Dendritic cell treated with granulocyte-macrophage colony-stimulating factor and Interleukin-4, amounts not matched to agents 40 ng/mL and 50 ng/mL, for 4 days (primary cell): Measurements from ENCODE around the gene ZBTB21.

Source experiments
- H3K27ac Mint-ChIP-seq: one replicate; pipeline ENCODE4 v1.8.0; 2022; ENCODE audit warnings: mild to moderate bottlenecking, mixed read lengths
- H3K27me3 Mint-ChIP-seq: one replicate; pipeline ENCODE4 v1.8.0; 2022; ENCODE audit warnings: mild to moderate bottlenecking, mixed read lengths
- H3K36me3 Mint-ChIP-seq: one replicate; pipeline ENCODE4 v1.8.0; 2022; ENCODE audit warnings: low read depth, mixed read lengths
- H3K4me1 Mint-ChIP-seq: one replicate; pipeline ENCODE4 v1.8.0; 2022; ENCODE audit warnings: low read depth, mixed read lengths
- H3K4me3 Mint-ChIP-seq: one replicate; pipeline ENCODE4 v1.8.0; 2022; ENCODE audit warnings: mild to moderate bottlenecking, moderate library complexity, mixed read lengths
- H3K9me3 Mint-ChIP-seq: one replicate; pipeline ENCODE4 v1.8.0; 2022; ENCODE audit warnings: mixed read lengths
- intact Hi-C: fragments of 100-400 bp; cut with micrococcal nuclease; formaldehyde crosslinking; loops from one replicate; pipeline ENCODE4 v1.15.0; 2022

Gene ZBTB21

DNA sequence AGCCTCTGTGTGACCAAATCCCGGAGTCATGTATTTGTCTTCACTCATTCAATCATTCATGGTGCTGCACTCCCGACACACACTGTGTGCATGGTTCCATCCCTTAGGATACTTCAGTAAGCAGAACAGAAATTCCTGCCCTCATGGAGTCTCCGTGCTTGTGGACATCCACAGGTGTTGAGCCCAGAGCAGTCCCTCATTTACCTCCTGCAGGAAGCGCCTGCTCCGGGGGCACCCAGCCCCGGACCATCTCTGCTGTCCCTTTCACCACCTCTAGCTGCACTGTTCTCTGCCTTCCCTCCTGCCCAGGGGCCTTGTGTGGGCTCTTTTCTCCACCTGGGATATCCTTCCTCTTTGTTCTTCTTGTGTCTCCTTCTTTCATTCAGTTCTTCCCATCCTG is 9.5 kb upstream of the ZBTB21 start:
- peaks cover 7% of the 10 kb centered on the region for H3K4me1 Mint-ChIP-seq
- no peak overlapping the region for H3K4me3 Mint-ChIP-seq
- peaks cover 20% of the 10 kb centered on the region for H3K27me3 Mint-ChIP-seq
- peaks cover 5% of the 10 kb centered on the region for H3K9me3 Mint-ChIP-seq
- H3K27ac Mint-ChIP-seq: no peak overlapping the region
- intact Hi-C loops: loop anchor here (5.0 kb wide), 1 partner anchor 38 kb away; no protein-coding TSS in a partner anchor
- H3K36me3 Mint-ChIP-seq: no peaks in the 10 kb centered on the region

DNA sequence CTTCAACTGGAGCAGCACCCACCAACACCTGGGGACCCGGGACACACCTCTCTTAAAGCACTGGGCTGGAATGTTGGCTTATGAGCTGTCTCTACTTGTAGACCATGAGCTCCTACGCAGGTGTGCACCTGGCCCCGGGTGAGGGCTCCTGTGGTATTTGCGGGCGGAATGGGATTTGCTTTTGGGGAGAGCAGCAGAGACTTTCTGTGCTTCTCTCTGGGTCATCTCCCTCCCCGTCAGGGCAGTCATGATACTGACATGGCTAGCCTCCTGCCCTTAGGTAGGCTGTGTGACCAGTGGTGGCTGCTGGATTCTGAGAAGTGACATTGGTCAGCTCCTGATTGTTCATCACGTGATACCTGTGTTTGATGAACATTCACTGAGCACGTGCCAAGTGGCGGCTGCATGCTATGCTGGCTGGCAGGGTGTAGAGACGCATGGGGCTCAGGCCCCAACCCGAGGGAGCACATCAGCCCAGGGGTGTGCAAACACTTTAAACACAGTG is 9.0 kb upstream of the ZBTB21 start:
- Mint-ChIP-seq H3K36me3 (no peaks in the 10 kb centered on the region), H3K27ac (no peak overlapping the region), H3K9me3 (peaks cover 9% of the 10 kb centered on the region), H3K4me3 (no peak overlapping the region), H3K4me1 (peaks cover 5% of the 10 kb centered on the region), H3K27me3 (peaks cover 15% of the 10 kb centered on the region)
- intact Hi-C loops: no loop called here

DNA sequence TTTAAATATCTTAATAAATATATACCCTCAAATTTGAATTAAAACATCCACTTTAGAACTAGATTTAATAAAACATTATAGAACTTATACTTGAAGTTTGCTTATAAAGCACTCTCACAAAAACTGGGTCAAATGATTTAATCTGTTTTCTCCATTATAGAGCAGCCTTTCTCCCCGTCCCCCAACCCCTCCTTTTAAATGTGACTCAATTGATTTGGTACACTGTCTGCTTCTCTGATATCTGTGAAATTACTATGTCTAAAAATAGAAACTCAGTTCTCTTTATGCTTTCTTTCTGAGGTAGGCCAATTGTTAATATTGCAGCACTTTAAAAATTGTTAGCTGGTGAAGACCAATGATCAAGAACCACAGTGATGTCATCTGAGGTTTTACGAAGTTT is 6.9 kb upstream of the ZBTB21 start:
- peaks cover 9% of the 10 kb centered on the region for H3K9me3 Mint-ChIP-seq
- H3K4me3 Mint-ChIP-seq: no peak overlapping the region
- peaks cover 13% of the 10 kb centered on the region for H3K4me1 Mint-ChIP-seq
- H3K36me3 Mint-ChIP-seq: no peaks in the 10 kb centered on the region
- H3K27ac Mint-ChIP-seq: no peak overlapping the region
- peaks cover 24% of the 10 kb centered on the region for H3K27me3 Mint-ChIP-seq
- intact Hi-C loops: no loop called here

DNA sequence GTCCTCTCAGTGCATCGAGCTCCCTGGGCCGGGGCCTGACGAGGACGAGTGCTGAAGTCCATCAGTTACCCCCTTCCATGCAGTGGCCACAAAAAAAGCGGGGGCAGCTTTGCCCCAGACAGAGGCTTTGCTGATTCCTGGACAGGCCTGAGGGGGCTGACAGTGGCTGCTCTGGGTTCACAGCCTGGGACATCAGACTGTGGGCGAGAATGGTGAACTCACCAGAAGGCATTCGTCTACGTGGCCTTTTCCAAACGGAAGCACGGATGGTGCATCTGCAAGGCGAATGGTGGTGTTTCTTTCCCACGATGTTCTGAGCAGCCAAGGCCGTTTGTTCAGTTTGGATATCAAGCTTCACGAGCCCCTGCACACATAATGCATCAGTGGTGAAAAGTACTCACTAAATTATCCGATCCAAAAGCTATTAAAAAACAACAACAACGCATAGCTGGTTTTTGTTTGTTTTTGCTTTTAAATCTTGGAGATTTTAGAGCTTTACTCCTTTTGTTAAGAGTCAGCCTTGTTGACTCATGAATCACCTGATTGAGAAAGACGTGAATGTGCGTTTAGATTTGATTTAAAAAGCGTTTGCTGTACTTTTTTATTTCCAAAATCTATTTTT is 6.3 kb upstream of the ZBTB21 start:
- peaks cover 11% of the 10 kb centered on the region for H3K4me1 Mint-ChIP-seq
- no peak overlapping the region for H3K4me3 Mint-ChIP-seq
- H3K9me3 Mint-ChIP-seq: peaks cover 9% of the 10 kb centered on the region
- H3K36me3 Mint-ChIP-seq: no peaks in the 10 kb centered on the region
- H3K27me3 Mint-ChIP-seq: peaks cover 22% of the 10 kb centered on the region
- H3K27ac Mint-ChIP-seq: no peak overlapping the region
- intact Hi-C loops: no loop called here

DNA sequence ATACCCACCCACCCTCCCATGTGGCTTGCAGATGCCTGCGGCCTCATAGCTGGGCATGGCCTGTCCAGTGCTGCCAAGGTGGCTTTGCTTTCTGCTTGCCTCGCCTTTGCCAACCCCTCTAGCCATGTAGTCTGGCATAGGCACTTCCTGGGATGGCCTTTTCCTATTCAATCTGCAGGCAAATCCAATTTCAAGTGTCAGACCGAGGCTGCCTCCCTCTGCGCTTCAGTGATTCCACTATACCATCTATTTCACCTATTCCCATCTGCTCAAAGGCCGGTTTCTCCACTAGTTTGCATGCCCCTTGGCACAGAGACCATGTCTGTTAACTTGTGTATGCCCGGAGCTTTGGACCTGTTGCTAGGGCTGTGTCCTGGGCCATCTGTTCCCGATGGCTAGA is 3.8 kb upstream of the ZBTB21 start:
- Mint-ChIP-seq H3K27ac (no peak overlapping the region), H3K27me3 (peaks cover 20% of the 10 kb centered on the region), H3K36me3 (peaks cover 7% of the 10 kb centered on the region), H3K9me3 (peaks cover 9% of the 10 kb centered on the region), H3K4me3 (no peak overlapping the region), H3K4me1 (peaks cover 8% of the 10 kb centered on the region)
- intact Hi-C loops: loop anchor here (5.0 kb wide), 2 partner anchors 48 to 68 kb away; no protein-coding TSS in a partner anchor

DNA sequence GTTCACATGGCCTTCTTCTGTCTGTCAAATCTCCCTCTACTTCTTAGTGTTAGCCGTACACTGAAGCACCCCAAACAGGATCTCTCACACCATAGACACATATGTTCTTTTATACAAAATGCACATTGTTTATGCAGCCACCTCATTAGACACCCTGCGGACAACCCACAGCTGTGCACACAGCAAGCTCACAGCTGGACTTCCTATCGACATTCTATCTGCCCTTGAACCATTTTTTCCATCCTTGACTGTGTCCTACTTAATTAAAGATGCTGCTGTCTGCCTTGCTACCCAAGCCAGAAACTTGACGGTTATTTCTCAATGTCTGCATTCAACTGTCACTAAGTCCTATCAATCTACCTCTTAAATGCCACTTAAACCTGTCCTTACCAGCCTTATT is 3.2 kb upstream of the ZBTB21 start:
- intact Hi-C loops: loop anchor here (5.0 kb wide), 2 partner anchors 49 to 69 kb away; no protein-coding TSS in a partner anchor
- H3K4me1 Mint-ChIP-seq: peaks cover 8% of the 10 kb centered on the region
- H3K9me3 Mint-ChIP-seq: peaks cover 9% of the 10 kb centered on the region
- no peak overlapping the region for H3K4me3 Mint-ChIP-seq
- no peak overlapping the region for H3K27ac Mint-ChIP-seq
- peaks cover 7% of the 10 kb centered on the region for H3K36me3 Mint-ChIP-seq
- H3K27me3 Mint-ChIP-seq: peaks cover 22% of the 10 kb centered on the region

DNA sequence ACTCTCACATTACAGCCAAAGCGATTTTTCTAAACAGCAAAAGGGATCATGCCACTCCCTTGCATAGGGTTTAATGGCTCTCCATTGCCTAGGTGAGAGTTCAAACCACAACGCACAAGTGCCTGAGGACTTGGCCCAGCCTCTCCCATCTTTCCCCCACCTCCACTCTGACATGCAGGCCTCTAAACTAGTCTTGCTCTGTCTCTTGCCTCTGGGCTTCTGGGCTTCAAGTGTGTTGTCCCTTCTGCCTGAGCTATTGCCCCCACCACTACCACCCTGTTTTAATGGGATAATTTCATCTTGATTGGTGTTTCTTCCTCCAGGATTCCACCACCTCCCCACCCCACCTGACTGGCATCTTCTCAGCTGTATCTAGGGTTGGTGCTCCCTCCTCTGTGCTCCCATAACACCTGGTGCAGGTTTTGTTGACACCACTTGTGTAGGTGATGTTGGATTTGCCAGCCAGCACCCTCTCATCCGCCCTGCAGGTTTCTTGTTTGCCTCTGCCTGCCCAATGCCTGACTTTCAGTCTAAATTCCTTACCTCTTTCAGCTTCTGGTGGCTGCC is 2.7 kb upstream of the ZBTB21 start:
- no peak overlapping the region for H3K4me3 Mint-ChIP-seq
- H3K27me3 Mint-ChIP-seq: peaks cover 22% of the 10 kb centered on the region
- peaks cover 11% of the 10 kb centered on the region for H3K4me1 Mint-ChIP-seq
- H3K9me3 Mint-ChIP-seq: peaks cover 9% of the 10 kb centered on the region
- H3K36me3 Mint-ChIP-seq: peaks cover 11% of the 10 kb centered on the region
- intact Hi-C loops: loop anchor here (5.0 kb wide), 2 partner anchors 49 to 69 kb away; no protein-coding TSS in a partner anchor
- H3K27ac Mint-ChIP-seq: no peak overlapping the region

DNA sequence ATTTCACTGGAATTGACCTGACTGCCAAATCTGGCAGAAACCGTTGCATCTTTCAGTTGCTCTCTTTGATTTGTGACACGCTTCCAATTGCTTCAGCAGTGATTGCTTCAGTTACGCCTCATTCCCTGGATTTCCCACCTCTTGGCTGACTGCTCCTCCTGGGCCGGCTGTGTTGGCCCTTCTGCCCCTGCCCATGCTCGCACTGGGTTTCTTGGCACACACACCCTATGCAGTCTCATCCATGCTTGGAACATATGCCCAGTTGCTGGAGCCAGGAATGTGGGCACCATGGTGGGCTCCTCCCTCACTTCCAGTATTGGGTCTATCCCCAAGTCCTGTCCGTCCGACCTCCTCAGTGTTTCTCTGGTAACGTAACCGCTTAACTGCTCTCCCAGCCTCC is 2.2 kb upstream of the ZBTB21 start:
- Mint-ChIP-seq H3K9me3 (peaks cover 9% of the 10 kb centered on the region), H3K36me3 (peaks cover 16% of the 10 kb centered on the region), H3K4me1 (peaks cover 16% of the 10 kb centered on the region), H3K27ac (no peak overlapping the region), H3K4me3 (no peak overlapping the region), H3K27me3 (peaks cover 22% of the 10 kb centered on the region)
- intact Hi-C loops: loop anchor here (5.0 kb wide), 2 partner anchors 50 to 70 kb away; no protein-coding TSS in a partner anchor

DNA sequence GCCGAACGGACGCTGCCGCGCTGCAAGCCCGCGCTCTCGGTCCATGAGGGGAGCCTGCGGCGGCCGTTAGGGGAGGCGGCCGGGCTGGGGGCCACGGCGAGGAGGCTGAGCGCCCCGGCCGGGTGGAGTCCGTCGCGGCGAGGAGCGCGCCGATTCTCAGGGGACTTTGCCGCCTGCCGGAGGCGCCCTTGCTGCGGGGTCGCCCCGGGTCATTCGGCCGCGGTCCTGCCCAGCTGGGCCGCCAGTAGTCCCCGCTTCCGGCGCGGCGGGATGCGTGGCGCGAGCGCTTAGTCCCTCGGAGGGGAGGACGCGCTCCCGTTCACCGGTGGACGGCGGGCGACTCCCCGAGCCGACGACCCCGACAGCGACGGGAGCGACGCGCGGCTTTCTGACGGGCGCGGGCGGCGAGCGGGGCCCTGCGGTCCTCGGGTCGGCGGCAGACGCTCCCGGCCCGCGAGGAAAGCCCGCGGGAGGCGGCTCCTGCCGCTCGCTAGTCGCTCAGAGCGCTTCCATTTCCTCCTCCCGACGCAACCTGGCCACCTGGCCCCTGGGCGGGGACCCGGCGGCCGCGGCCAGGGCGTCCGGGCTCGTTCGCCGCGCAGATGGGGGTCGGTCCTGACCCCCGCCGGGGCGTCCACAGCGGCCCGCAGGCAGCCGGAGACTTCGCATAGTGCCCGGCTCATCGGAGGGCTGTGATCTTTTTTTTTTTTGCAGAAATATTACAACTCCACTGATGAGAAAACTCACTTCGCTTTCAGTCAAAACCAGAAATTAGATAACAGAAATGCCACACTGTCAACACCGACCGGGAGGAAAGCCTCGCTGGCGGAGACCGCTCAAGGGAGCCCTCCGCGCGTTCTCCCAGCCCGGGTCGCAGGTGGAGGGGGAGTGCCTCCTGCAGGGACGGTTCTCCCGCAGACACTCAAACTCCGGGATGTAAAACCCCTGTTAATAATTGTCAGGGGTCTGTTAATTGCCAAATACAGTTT is 641 bp upstream of the ZBTB21 start:
- peak overlapping the region; percentile 94 for H3K27ac Mint-ChIP-seq
- H3K9me3 Mint-ChIP-seq: peaks cover 9% of the 10 kb centered on the region
- peak overlapping the region; percentile 82 for H3K4me3 Mint-ChIP-seq
- intact Hi-C loops: loop anchor here (1.0 to 5.0 kb wide), 4 partner anchors 52 to 106 kb away; no protein-coding TSS in a partner anchor
- peaks cover 22% of the 10 kb centered on the region for H3K27me3 Mint-ChIP-seq
- peaks cover 24% of the 10 kb centered on the region for H3K4me1 Mint-ChIP-seq
- peaks cover 26% of the 10 kb centered on the region for H3K36me3 Mint-ChIP-seq

DNA sequence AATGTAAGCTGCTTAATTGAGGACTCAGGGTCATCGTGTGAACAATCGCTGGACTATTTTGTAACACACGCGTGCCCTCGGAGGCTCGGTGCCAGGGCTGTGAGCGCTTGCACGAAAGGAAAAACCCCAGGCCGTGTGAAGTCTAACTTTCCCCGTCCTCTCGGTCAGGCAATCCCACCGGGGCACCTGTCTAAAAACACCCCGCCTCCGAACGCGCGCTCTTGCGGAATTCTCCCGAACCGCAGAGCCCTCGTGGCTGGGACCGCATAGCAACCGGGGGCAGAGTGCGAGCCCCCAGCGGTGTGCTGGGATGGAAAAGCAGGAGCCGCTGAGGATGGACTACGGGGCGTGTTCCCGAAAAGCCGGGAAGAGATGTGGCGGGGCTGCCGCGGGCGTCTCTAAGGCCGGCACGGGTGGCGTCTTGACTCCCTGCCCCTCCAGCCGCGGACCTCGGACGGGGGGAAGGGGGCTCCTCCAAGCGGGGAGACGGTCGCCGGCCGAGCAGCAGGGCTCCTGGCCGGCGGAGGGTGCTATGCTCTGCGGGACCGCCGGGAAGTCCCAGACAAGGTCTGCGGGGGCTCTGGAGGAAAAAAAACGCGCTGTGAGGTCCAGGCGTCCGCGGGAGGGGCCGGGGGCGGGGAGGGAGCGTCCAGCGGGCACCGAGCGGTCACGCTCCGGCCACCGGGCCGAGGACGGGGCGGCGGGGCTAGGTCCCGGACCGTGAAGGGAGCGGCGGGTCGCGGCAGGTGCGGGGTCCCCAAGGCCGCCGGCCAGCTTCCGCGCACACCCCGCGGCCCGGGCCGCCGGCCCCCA is 936 bp downstream of the ZBTB21 start:
- Mint-ChIP-seq H3K27ac (peak overlapping the region; percentile 94), H3K27me3 (peaks cover 20% of the 10 kb centered on the region), H3K9me3 (no peaks in the 10 kb centered on the region), H3K36me3 (peaks cover 31% of the 10 kb centered on the region), H3K4me3 (peak overlapping the region; percentile 82), H3K4me1 (peaks cover 33% of the 10 kb centered on the region)
- intact Hi-C loops: loop anchor here (5.0 kb wide), 1 partner anchor 82 kb away; no protein-coding TSS in a partner anchor

DNA sequence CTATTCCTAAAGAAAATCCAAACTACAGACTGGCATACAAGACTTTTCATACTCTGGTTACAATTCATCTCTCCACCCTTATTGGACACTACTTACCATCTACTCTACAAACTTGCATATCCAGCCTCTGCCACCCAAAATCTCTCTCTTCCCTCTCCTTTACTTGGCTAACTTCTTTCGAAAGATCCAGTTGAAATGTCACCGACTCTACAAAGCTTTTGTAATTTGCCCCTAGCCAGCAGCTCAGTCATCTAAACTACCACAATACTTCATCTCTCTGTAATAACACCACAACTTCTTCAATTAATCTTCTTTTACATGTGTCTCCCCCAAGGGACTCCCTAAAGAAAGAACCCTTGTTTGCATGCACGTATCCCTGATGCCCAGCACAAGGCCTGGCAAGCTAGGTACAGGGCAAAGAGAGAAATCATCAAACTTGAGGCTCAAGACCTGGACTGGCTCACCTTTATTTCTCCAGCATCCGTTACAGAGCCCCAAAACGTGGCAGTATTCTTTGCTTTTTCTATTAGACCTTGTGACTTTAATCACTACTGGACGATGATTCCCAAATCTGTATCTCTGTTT is 2.7 kb downstream of the ZBTB21 start:
- Mint-ChIP-seq H3K27me3 (peaks cover 12% of the 10 kb centered on the region), H3K4me3 (no peak overlapping the region), H3K27ac (no peak overlapping the region), H3K9me3 (no peaks in the 10 kb centered on the region), H3K36me3 (peaks cover 38% of the 10 kb centered on the region), H3K4me1 (peaks cover 47% of the 10 kb centered on the region)
- intact Hi-C loops: loop anchor here (5.0 kb wide), 1 partner anchor 80 kb away; no protein-coding TSS in a partner anchor

DNA sequence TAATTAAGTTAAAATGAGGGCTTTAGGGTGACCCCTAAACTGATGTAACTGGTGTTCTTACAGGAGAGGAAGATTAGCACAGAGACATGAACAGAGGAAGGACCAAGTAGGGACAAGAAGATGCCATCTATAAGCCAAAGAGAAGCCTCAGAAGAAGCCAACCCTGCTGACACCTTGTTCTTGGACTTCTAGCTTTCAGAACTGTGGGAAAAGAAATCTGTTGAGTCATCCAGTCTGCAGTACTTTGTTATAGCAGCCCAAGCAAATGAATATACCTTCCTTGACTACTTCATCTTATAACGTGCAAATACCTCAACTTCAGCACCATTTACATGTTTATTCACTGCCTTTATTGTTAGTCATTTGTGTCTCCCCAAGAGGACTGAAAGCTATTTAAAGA is 3.4 kb downstream of the ZBTB21 start:
- H3K9me3 Mint-ChIP-seq: no peaks in the 10 kb centered on the region
- H3K27me3 Mint-ChIP-seq: peaks cover 6% of the 10 kb centered on the region
- H3K36me3 Mint-ChIP-seq: peaks cover 44% of the 10 kb centered on the region
- intact Hi-C loops: loop anchor here (5.0 kb wide), 1 partner anchor 79 kb away; no protein-coding TSS in a partner anchor
- H3K4me3 Mint-ChIP-seq: no peak overlapping the region
- H3K27ac Mint-ChIP-seq: no peak overlapping the region
- peaks cover 44% of the 10 kb centered on the region for H3K4me1 Mint-ChIP-seq
